ENCODE measurements around the gene TBKBP1. TPM values are rescaled to one million over a fixed set of nuclear protein-coding genes. Genes with fewer than 3 reads are reported as not detected.

Gene TBKBP1
- total and polyA plus RNA-seq, 2 donors (not counting 3 experiments of a cell fraction or from before 2014, with no cell fraction given): 7.0 to 11.7 TPM

DNA sequence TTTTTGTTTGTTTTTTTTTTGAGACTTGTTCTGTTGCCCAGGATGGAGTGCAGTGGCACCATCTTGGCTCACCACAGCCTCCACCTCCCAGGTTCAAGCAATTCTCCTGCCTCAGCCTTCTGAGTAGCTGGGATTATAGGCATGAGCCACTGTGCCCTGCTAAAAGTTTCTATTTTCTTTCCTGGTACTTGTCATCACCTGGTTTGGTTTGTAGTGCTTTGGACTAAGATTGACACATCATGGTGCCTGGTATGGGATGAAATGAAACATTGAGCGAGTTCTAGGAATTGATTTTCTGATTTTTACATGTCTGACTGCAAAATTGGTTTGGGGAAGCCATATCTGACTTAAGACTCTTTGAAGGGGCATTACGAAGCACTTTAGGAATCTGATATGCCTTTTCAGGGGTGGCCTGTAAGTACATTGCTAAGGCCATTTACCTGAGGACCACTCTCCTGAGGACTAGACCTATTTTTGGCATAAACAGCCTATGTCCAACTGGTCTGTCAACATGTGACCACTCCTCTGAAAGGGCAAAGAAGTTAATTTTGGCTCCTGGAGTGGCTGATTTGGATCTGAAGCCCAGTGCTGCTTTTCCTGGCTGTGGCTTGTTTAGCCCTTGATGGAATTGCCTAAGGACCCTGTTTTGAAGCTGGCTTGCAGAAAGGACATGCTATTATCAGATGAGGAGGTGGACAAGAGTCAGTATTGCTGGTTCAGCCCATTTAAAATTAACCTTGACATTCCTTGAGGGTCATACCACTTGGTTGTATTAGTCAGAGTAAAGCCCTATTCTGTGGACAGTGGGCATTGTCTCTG, 18.4 kb upstream of the TBKBP1 start:
- FAIRE-seq: no peak
- Histone ChIP-seq H3K27me3 (ENCODE audit: control insufficient read depth in 2 of 2, insufficient read depth in 2 of 2, low read length in 2 of 2) (no peaks in the 10 kb centered on the region), H3K4me3 (replicated peaks in 1 of 3; ENCODE audit: insufficient read depth in 1 of 3, low read depth in 1 of 3, low read length in 3 of 3) (no peak overlapping the region), H3K79me2 (ENCODE audit: control insufficient read depth, insufficient read depth, low read length) (peaks cover 22% of the 10 kb centered on the region), H3K9me1 (replicated peaks; ENCODE audit: control insufficient read depth, extremely low read depth, insufficient read depth, low read length) (no peaks in the 10 kb centered on the region), H3K36me3 (ENCODE audit: control insufficient read depth in 2 of 2, extremely low read depth in 1 of 2, insufficient read depth in 2 of 2, low read length in 2 of 2) (peaks cover 64 to 71% of the 10 kb centered on the region in 2 experiments), H4K20me1 (replicated peaks; ENCODE audit: control insufficient read depth, extremely low read depth, insufficient read depth, low read length) (peaks cover 5% of the 10 kb centered on the region), H2AFZ (ENCODE audit: low read depth, low read length) (no peak overlapping the region), H3K4me2 (ENCODE audit: insufficient read depth, low read length) (no peak overlapping the region), H3K4me1 (ENCODE audit: control insufficient read depth, extremely low read depth, insufficient read depth, low read length) (no peaks in the 10 kb centered on the region), H3K9me3 (replicated peaks; ENCODE audit: control insufficient read depth, insufficient read depth, low read length) (no peaks in the 10 kb centered on the region), H3K27ac (ENCODE audit: insufficient read depth, low read depth, low read length) (no peak overlapping the region), H3K9ac (replicated peaks; ENCODE audit: extremely low read depth, insufficient read depth, low read length) (no peak overlapping the region)
- ChIA-PET POLR2A (no interaction called here), CTCF (interaction anchor here (2.2 to 4.0 kb wide), 3 partner anchors 11 to 60 kb away, joined by 5 to 43 read pairs (median 14); no protein-coding TSS in a partner anchor)
- intact Hi-C loops (cut with micrococcal nuclease): no loop called here
- DNase-seq (ENCODE audit: low read depth, low spot score): no peak
- TF ChIP-seq POLR2A (IDR thresholded peaks at IDR 0.05; ENCODE audit: low read depth, low read length) (peak; percentile 49), EZH2 (IDR thresholded peaks at IDR 0.05; ENCODE audit: borderline replicate concordance, low read depth, low read length, severe bottlenecking) (no peak)
- dilution Hi-C loops (cut with MboI; ENCODE audit: extremely low pct_ligation_motif_present, low sequenced_read_pairs): no loop called here
- no TSS peak for BruUV-seq (replicated peaks)

DNA sequence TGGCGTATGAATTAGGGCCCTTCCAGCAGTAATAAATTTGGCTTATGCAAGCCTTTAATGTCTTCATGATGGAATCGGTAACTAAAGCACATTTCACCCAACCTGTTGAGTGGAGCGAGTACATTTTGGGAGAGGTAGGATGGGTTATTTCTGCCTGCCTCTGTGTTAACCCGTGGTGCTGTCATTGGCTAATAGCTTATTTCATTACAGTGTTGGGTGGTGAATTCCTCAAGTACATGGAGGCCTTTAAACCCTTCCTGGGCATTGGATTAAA, 17.8 kb upstream of the TBKBP1 start:
- ChIA-PET CTCF (interaction anchor here (2.2 to 4.0 kb wide), 2 partner anchors 12 to 60 kb away, joined by 5 to 43 read pairs; no protein-coding TSS in a partner anchor), POLR2A (no interaction called here)
- Histone ChIP-seq H3K27me3 (ENCODE audit: control insufficient read depth in 2 of 2, insufficient read depth in 2 of 2, low read length in 2 of 2) (no peaks in the 10 kb centered on the region), H3K4me1 (ENCODE audit: control insufficient read depth, extremely low read depth, insufficient read depth, low read length) (no peaks in the 10 kb centered on the region), H3K4me2 (ENCODE audit: insufficient read depth, low read length) (no peak overlapping the region), H3K36me3 (ENCODE audit: control insufficient read depth in 2 of 2, extremely low read depth in 1 of 2, insufficient read depth in 2 of 2, low read length in 2 of 2) (peaks cover 62 to 70% of the 10 kb centered on the region in 2 experiments), H3K9me1 (replicated peaks; ENCODE audit: control insufficient read depth, extremely low read depth, insufficient read depth, low read length) (no peaks in the 10 kb centered on the region), H3K9me3 (replicated peaks; ENCODE audit: control insufficient read depth, insufficient read depth, low read length) (no peaks in the 10 kb centered on the region), H2AFZ (ENCODE audit: low read depth, low read length) (no peak overlapping the region), H4K20me1 (replicated peaks; ENCODE audit: control insufficient read depth, extremely low read depth, insufficient read depth, low read length) (peaks cover 5% of the 10 kb centered on the region), H3K27ac (ENCODE audit: insufficient read depth, low read depth, low read length) (no peak overlapping the region), H3K9ac (replicated peaks; ENCODE audit: extremely low read depth, insufficient read depth, low read length) (no peak overlapping the region), H3K4me3 (replicated peaks in 1 of 3; ENCODE audit: insufficient read depth in 1 of 3, low read depth in 1 of 3, low read length in 3 of 3) (no peak overlapping the region), H3K79me2 (ENCODE audit: control insufficient read depth, insufficient read depth, low read length) (peaks cover 22% of the 10 kb centered on the region)
- DNase-seq (ENCODE audit: low read depth, low spot score) (no peak), FAIRE-seq (no peak)
- no peak for TF ChIP-seq POLR2A (IDR thresholded peaks at IDR 0.05; ENCODE audit: low read depth, low read length)
- dilution Hi-C loops (cut with MboI; ENCODE audit: extremely low pct_ligation_motif_present, low sequenced_read_pairs) (no loop called here), intact Hi-C loops (cut with micrococcal nuclease) (no loop called here)
- BruUV-seq (replicated peaks): no TSS peak
